ENCODE results near the gene ZNF217.

GRCh38 chr20:53568351-53568750, 25.3 kb downstream of the ZNF217 start:
- TF ChIP-seq POLR2AphosphoS5 (IDR thresholded peaks at IDR 0.05; ENCODE audit: low read depth, low read length): no peak
- TF ChIP-seq TAF1 (IDR thresholded peaks at IDR 0.05; ENCODE audit: borderline replicate concordance, low read depth, low read length): no peak
- no peak for TF ChIP-seq POLR2A (IDR thresholded peaks at IDR 0.05; ENCODE audit: low read depth, low read length)
